Measurements from ENCODE around the gene LCNL1.
"Not testable (repeated sequence)": the region's sequence is repeated elsewhere in the genome, so short reads cannot be mapped to it uniquely, and the experiment has no call there.

The LCNL1 gene

DNA sequence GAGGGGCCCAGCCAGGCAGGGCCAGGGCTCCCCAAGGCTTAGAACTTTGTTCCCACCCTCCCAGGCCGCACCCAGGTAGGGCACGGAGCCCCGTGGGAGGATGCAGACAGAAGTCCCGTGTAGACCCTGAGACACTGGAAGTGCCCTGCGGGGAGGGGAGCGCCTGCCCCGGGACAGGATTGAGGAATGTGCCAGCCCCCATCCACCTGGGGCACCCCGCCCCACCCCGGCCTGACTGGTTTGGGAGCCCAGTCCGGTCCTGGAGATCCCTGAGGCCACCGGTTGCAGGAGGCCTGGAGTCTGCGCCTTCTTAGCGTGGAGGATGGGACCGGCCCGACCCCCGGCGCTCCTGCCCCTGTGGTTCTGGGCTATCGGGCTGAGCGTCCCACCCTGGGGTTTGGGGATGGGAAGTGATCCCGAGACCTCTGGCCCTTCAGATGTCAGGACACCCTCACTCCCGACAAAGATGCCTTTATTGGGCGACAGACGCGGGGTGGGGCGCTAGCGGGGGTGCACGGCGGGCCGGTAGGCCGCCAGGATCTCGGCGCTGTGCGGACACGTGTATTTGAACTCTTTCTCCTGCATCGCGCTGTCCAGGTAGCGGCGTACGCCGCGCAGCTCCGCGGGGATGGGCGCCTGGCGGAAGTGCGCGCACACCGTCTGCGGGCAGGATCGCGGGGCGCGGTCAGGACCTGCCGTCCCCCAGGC lies 11.5 kb downstream of the LCNL1 start:
- DNase-seq (ENCODE audit: low spot score), result no peak

DNA sequence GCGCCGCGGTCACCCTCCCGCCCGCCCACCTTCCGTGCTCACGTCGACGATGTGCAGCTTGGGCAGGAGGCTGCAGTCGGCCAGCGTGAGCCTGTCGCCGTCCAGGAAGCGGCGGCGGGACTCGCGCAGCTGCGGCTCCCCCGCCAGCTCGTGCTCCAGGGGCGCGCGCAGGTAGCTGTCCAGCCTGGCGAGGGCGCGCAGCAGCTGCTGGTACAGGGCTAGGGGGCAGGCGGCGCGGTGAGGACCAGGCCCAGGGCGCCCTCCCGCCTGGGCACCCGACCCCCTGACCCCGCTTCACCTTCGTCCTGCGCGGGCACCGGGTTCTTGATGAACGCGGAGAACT lies 12.1 kb downstream of the LCNL1 start:
- no peak for DNase-seq (ENCODE audit: low spot score)

DNA sequence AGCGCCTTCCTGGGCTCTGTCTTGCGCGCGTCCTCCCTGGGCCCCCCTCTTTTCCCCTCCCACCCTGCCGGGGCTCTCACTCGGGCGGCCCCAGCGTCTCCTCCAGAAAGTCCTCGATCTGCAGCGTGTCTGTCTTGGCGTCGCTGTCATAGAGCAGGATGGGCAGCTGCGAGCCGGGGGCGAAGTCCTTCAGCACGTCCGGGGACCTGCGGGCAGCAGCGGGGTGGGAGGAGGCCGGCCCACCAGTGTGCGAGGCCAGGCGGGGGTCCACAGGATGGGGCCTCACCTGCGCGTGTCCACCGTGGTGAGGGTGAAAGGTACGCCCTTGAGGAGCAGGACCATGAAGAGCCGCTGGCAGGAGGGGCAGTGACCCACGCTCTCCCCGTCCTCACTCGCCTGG lies 12.6 kb downstream of the LCNL1 start:
- no peak for DNase-seq (ENCODE audit: low spot score)

GRCh38 chr9:136995772-136996311 lies 13.0 kb downstream of the LCNL1 start:
- DNase-seq (ENCODE audit: low spot score), result no peak

DNA sequence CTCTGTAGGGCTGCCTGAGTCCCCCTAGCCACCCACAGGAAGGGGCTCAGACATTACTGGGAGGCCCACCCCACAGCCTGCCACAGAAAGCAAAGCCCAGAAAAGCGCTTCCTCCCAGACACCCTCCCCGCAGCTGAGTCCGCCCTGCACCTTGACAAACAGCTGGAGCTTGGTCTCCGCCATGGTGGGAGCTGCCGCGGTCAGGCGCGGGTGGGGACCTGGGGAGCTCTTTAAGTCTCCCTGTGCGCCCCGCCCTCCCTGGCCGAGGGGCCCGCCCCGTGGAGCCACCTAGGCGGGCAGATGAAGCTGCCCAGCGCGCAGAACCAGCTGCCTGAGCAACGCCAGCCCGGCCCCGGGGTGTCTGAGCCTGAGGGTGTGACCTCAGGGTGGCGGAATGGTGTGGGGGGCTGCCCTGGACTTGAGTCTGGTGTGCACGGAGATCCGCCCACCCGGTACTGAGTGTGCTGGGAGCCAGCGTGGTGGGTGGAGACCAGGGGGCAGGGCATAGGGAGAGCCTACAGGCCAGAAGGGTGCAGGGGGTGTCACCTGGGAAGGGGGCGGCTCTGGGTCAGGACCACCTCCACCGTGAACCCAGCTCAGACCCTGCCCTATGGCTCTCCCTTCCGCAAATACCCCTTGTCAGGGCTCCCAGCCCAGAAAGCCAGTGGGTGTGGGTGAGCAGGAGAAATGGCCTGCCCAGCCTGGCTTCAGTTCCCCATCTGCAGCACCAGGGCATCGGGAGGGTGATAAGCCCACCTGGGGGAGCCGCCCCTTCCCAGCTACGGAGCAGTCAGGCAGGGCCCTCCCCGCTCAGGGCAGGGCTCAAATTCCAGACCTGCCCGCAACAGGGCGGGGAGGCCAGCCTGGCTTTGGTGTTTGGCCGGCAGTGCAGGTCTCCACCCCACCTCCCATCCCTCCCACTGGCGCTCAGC lies 13.8 kb downstream of the LCNL1 start, which contains the start of gene CLIC3:
TSS of gene CLIC3 (minus strand) at position 208 of the 932 bp plus-strand sequence. CDS start at position 183, 25 bp downstream.
- DNase-seq (ENCODE audit: low spot score), result no peak

DNA sequence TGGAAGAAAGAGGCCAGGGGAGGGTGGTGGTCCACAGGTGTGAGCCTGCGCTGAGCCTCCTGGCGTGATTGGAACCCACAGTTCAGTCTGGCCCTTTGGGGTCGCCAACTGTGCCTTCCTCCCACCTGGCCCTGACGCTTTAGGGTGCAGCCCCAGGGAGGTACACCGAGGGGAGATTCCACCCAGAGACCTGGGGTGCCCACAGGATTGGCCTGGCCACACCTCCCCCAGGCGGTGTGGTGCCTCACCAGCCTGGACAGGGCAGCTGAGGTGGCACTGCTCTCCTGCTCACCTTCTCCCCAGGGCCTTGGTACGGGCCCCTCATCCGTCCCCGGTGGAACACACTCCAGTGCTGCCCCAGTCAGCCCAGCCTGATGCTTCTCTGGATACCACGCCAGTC lies 14.6 kb downstream of the LCNL1 start:
- no peak for DNase-seq (ENCODE audit: low spot score)

GRCh38 chr9:136997830-136998234 lies 15.0 kb downstream of the LCNL1 start:
- no peak for DNase-seq (ENCODE audit: low spot score)

DNA sequence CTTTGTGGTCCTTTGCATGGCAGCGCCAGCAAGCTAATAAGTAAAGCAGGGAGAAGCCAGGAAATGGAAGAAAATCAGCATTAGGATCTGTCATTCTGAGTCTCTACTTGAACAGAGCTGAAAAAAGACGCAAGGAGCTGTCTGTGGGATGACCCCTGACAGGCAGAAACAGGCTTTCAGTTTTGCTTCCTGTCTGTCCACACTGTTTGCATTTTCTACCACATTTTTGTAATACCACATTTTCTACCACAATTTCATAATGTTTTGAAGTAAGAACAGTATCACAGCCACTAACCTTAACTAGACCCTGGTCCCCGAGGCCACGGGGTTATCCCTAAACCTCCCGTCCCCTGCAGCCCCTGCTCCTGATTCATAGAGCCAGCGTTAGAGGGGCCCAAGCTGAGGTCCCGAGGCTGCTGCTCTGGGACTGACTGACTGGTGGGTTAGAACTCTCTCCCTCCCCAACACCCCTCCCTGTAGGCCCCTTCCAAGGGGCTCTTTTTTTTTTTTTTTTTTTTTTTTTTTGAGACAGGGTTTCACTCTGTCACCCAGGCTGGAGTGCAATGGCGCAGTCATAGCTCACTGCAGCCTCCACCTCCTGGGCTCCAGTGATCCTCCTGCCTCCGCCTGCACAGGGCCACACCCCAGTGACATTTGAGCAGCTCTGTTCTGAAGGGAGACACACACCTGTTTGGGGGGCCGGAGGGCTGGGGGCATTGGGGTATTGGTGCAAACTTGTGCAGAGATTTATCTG lies 17.6 kb downstream of the LCNL1 start:
- DNase-seq (ENCODE audit: low spot score), result no peak

DNA sequence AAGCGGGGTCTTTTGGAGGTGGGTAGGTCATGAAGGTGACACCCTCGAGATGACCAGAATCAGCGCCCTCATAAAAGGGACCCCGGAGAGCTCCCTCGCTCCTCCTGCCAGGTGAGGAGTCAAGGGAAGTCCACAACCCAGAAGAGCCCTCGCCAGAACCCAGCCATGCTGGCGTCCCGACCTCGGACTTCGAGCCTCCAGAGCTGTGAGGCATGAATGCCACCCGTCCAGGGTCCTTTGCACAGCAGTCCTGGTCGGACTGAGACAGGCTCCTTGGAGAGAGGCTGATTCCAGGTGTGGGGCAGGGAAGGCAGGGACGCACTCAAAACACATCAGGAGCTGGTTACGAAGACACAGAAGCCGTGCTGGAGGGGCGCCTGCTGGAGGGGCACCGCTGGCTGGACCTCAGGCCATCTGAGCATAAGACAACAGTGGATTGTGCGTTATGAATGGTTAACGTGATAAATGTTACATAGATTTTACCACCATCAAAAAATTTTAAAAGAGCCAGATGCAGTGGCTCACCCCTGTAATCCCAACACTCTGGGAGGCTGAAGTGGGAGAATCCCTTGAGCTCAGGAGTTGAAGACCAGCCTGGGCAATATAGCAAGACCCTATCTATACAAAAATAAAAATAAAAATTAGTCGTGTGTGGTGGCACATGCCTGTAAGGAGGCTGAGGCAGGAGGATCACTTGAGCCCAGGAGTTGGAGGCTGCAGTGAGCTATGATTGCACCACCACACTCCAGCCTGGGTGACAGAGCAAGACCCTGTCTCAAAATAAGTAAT lies 19.3 kb downstream of the LCNL1 start:
- DNase-seq (ENCODE audit: low spot score), result no peak

DNA sequence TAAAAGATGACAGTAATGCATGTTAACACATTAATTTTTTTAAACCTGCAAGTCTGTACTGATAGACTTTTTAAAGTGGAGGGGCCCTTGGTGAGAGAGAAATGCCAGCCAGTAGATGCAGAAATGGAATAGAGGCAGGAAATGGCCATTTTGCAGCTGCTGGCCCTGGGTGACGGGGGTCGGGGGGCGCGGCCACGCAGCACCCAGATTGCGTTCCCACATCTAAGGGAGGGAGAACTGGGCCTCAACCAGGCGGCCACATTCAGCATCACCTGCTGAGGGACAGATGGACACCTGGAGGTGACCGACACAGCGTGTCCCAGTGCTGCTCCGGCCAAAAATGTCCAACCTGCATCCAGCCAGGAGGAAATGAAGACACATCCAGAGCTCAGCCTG lies 19.9 kb downstream of the LCNL1 start:
- no peak for DNase-seq (ENCODE audit: low spot score)

- not testable (repeated sequence) for DNase-seq (ENCODE audit: low spot score)
Measured at GRCh38 chr9:137004285-137004684, 21.5 kb downstream of the LCNL1 start.

GRCh38 chr9:137006116-137007003 lies 23.6 kb downstream of the LCNL1 start:
- DNase-seq (ENCODE audit: low spot score), result no peak

DNA sequence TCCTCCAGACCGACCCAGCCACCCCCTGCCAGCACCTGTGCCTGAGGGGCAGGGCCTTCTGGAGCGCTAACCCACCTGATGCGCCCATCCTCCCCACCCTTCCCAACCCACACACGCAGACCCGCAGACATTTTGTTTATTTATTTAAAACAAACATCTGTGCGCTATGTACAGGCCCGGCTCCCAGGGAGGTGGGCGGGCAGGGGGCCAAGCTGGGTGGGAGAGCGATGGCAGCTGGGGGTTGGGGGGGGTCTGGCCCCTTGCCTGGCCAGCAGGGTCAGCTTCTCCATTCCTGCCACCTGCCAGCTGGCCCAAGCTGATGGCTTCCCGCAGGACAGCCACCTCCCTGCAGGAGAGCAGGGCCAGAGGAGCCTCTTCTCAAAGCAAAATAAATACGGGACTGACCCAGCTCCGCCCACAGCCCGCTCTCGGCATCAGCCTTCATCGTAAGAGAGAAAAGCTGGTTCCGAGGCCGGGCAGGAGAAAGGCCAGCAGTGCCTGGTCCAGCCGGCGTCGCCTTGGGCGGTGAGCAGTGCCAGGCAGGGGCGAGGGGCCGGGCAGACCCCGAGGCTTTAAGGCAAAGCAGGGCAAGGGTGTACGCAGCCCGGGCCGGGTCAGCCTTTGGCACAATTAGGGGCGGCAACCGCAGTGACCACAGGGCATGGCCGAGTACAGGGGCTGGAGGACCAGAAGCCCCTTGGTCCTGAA lies 24.5 kb downstream of the LCNL1 start:
- no peak for DNase-seq (ENCODE audit: low spot score)

GRCh38 chr9:137007816-137008270 lies 25.1 kb downstream of the LCNL1 start:
- DNase-seq (ENCODE audit: low spot score), result no peak

GRCh38 chr9:137008312-137008711 lies 25.5 kb downstream of the LCNL1 start:
- no peak for DNase-seq (ENCODE audit: low spot score)

GRCh38 chr9:137009217-137009616 lies 26.4 kb downstream of the LCNL1 start:
- DNase-seq (ENCODE audit: low spot score), result no peak

DNA sequence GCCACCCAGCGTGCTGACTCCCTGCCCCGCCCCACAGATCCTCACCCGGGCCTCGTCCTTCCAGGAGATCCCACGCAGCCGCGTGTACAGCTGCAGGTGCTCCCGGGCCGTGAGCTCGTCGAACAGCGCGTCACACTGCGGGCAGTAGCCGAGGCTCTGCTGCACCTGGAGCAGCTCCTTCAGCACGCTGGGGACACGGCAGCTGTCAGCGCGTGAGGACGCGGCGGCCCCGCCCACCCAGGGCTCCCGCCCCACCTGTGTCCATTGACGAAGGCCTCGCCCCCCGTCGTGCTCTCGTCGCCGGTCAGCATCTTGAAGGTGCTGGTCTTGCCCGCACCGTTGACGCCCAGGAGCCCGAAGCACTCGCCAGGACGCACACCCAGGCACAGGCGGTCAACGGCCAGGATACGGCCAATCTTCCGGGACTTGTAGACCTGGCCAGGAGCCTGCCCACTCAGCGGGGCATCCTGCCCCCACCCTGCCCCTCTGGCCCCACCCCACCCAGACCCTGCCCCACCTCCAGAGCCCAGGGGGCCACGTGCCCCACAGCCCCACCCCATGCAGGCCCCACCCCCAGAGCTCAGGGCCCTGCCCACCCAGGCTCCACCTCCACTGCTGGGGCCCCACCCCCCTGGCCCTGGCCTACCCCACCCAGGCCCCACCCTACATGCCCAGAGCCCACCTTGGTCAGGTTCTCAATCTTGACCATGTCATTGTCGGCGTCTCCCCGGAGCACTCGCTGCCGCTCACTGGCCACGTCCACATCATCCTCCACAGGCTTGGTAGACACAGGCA lies 27.3 kb downstream of the LCNL1 start:
- DNase-seq (ENCODE audit: low spot score), result no peak

DNA sequence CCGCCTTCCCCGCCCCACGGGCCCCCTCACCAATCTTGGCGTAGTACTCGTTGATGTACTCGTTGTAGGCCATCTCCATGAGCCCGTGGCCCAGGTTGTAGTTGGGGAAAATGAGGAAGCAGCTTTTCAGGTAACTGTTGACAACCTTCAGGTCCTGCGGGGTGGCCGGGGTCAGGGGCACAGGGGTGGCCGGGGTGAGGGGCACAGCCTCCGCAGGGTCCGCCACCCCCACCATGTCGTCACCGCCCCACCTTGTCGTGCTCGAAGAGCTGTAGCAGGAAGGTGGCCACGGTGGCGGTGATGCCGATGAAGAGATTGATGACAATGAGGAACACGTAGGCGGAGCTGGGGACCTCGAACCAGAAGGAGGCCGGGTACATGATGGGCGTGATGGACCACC lies 28.4 kb downstream of the LCNL1 start:
- no peak for DNase-seq (ENCODE audit: low spot score)
